OCI-LY3 (cell line): ENCODE data around the gene BICDL1.
"Not testable (repeated sequence)": the region's sequence is repeated elsewhere in the genome, so short reads cannot be mapped to it uniquely, and the experiment has no call there.

ENCODE experiments used
- H2AFZ ChIP-seq: fragments of 200-600, 300-600 bp; shearing (Covaris generic); 2 replicates; pipeline ENCODE4 v1.6.0; 2014; ENCODE audit warnings: antibody characterized with exemption, low read depth, low read length
- H3K27ac ChIP-seq: fragments of 200-600, 300-600 bp; sonication (generic); 2 replicates; pipeline ENCODE4 v1.5.1; 2014; ENCODE audit warnings: mild to moderate bottlenecking, low read length, moderate library complexity, mixed read lengths
- H3K27me3 ChIP-seq: fragments of 200-600, 300-600 bp; sonication (generic); 2 replicates; pipeline ENCODE4 v1.6.1; 2014; ENCODE audit warnings: low read depth, low read length, mixed read lengths
- H3K36me3 ChIP-seq: fragments of 200-600, 300-600 bp; sonication (generic); replicated peaks from 2 replicates; pipeline ENCODE3; 2014; ENCODE audit warnings: low read depth, low read length, mixed read lengths
- H3K4me1 ChIP-seq: fragments of 300-600, 200-600 bp; sonication (generic); 2 replicates; pipeline ENCODE4 v1.6.1; 2014; ENCODE audit warnings: low read length, mixed read lengths
- H3K4me2 ChIP-seq: fragments of 200-600, 300-600 bp; sonication (generic); 2 replicates; pipeline ENCODE4 v1.6.1; 2014; ENCODE audit warnings: low read length, mixed read lengths
- H3K4me3 ChIP-seq: fragments of 300-600, 200-600 bp; sonication (generic); 2 replicates; pipeline ENCODE4 v1.5.1; 2014; ENCODE audit warnings: antibody characterized with exemption, mild to moderate bottlenecking, low read length, moderate library complexity
- H3K79me2 ChIP-seq: fragments of 300-600, 200-600 bp; shearing (Covaris generic); 2 replicates; pipeline ENCODE4 v1.6.1; 2014; ENCODE audit warnings: mild to moderate bottlenecking, low read length, mixed read lengths
- H3K9ac ChIP-seq: fragments of 300-600, 200-600 bp; shearing (Covaris generic); 2 replicates; pipeline ENCODE4 v1.6.0; 2014; ENCODE audit warnings: mild to moderate bottlenecking, low read length, moderate library complexity
- H3K9me3 ChIP-seq: fragments of 200-600, 300-600 bp; shearing (Covaris generic); 2 replicates; pipeline ENCODE4 v1.6.1; 2014; ENCODE audit warnings: low read length, mixed read lengths; ENCODE audit not compliant: insufficient read depth
- H4K20me1 ChIP-seq: fragments of 200-600, 300-600 bp; sonication (generic); 2 replicates; pipeline ENCODE4 v1.6.1; 2016; ENCODE audit warnings: low read length, mixed read lengths; ENCODE audit not compliant: insufficient read depth
- CTCF ChIP-seq: fragments of 200-600, 300-600 bp; sonication (generic); IDR thresholded peaks from 2 replicates; pipeline ENCODE4 v1.5.1; 2014; ENCODE audit warnings: antibody characterized with exemption, low read length, low read depth
- EZH2phosphoT487 ChIP-seq: fragments of 200-600 bp; shearing (Covaris generic); IDR thresholded peaks from 2 replicates; pipeline ENCODE4 v1.6.1; 2018; ENCODE audit warnings: antibody characterized with exemption, mixed run types, low read depth

The BICDL1 gene

GRCh38 chr12:120015313-120015712, 26.3 kb downstream of the BICDL1 start:
- Histone ChIP-seq H3K36me3 (no peaks in the 10 kb centered on the region), H3K4me3 (no peak overlapping the region), H3K27ac (no peak overlapping the region), H4K20me1 (no peaks in the 10 kb centered on the region), H3K27me3 (no peaks in the 10 kb centered on the region), H3K4me1 (peaks cover 37% of the 10 kb centered on the region), H3K4me2 (no peak overlapping the region), H3K9me3 (no peaks in the 10 kb centered on the region), H2AFZ (no peak overlapping the region), H3K9ac (no peak overlapping the region), H3K79me2 (no peaks in the 10 kb centered on the region)
- TF ChIP-seq CTCF (no peak), EZH2phosphoT487 (no peak)

- H3K9ac ChIP-seq, H3K36me3 ChIP-seq, H3K9me3 ChIP-seq, H4K20me1 ChIP-seq, H3K79me2 ChIP-seq, H3K4me2 ChIP-seq, H3K27ac ChIP-seq, H2AFZ ChIP-seq, H3K4me3 ChIP-seq, H3K27me3 ChIP-seq: not testable (repeated sequence)
- H3K4me1 ChIP-seq, result peaks cover 34% of the 10 kb centered on the region
These were observed 27.2 kb downstream of the BICDL1 start for GRCh38 chr12:120016199-120016598.

- TF ChIP-seq EZH2phosphoT487, result no peak
- no peak for TF ChIP-seq CTCF
- Histone ChIP-seq H2AFZ (no peak overlapping the region), H3K4me1 (peaks cover 13% of the 10 kb centered on the region), H3K27ac (no peak overlapping the region), H4K20me1 (no peaks in the 10 kb centered on the region), H3K27me3 (no peaks in the 10 kb centered on the region), H3K79me2 (no peaks in the 10 kb centered on the region), H3K9me3 (no peaks in the 10 kb centered on the region), H3K36me3 (peaks cover under 1% of the 10 kb centered on the region), H3K9ac (no peak overlapping the region), H3K4me2 (no peak overlapping the region), H3K4me3 (no peak overlapping the region)
These were observed 30.2 kb downstream of the BICDL1 start for GRCh38 chr12:120019197-120019596.

- H3K4me1 ChIP-seq, result peaks cover 13% of the 10 kb centered on the region
- H3K9ac ChIP-seq, result no peak overlapping the region
- H3K79me2 ChIP-seq, result no peaks in the 10 kb centered on the region
- no peaks in the 10 kb centered on the region for H4K20me1 ChIP-seq
- H3K27me3 ChIP-seq, result no peaks in the 10 kb centered on the region
- H3K4me2 ChIP-seq, result peak overlapping the region; percentile 23
- no peak overlapping the region for H3K4me3 ChIP-seq
- peaks cover 3% of the 10 kb centered on the region for H3K36me3 ChIP-seq
- TF ChIP-seq CTCF (no peak), EZH2phosphoT487 (no peak)
- H3K9me3 ChIP-seq, result no peaks in the 10 kb centered on the region
- H3K27ac ChIP-seq, result no peak overlapping the region
- no peak overlapping the region for H2AFZ ChIP-seq
These were observed 30.9 kb downstream of the BICDL1 start for GRCh38 chr12:120019938-120020337.

- H3K27ac ChIP-seq, result no peak overlapping the region
- TF ChIP-seq CTCF (no peak), EZH2phosphoT487 (no peak)
- peaks cover 3% of the 10 kb centered on the region for H3K36me3 ChIP-seq
These were observed 35.2 kb downstream of the BICDL1 start for GRCh38 chr12:120024193-120024592.

More at GRCh38 chr12:120024193-120024592, 35.2 kb downstream of the BICDL1 start:
- Histone ChIP-seq H3K79me2 (no peaks in the 10 kb centered on the region), H3K9me3 (no peaks in the 10 kb centered on the region), H3K27me3 (no peaks in the 10 kb centered on the region), H3K4me3 (no peak overlapping the region), H3K4me2 (no peak overlapping the region), H3K9ac (no peak overlapping the region), H3K4me1 (peaks cover 10% of the 10 kb centered on the region), H4K20me1 (no peaks in the 10 kb centered on the region), H2AFZ (no peak overlapping the region)
